GM23338 (cell line): ENCODE measurements around the gene AP4E1. TPM values are rescaled to one million over a fixed set of nuclear protein-coding genes. Genes with fewer than 3 reads are reported as not detected.

ENCODE experiments used
- ATAC-seq: fragments of 200-7000 bp; cut with Tn5 transposase; 3 replicates; pipeline ENCODE4 v1.9.1; 2020
- DNase-seq: peaks from one replicate; pipeline ENCODE4 v3.0.0-alpha.2; 2015; ENCODE audit warnings: low spot score
- H2AFZ ChIP-seq: fragments of 200-600 bp; sonication (generic); 2 replicates; pipeline ENCODE4 v1.8.0; 2016; ENCODE audit warnings: antibody characterized with exemption, mild to moderate bottlenecking, moderate library complexity
- H3F3A ChIP-seq: fragments of 200-600 bp; sonication (generic); replicated peaks from 2 replicates; pipeline ENCODE4 v1.8.0; 2017; ENCODE audit warnings: antibody characterized with exemption, mixed run types, low read depth
- H3K27ac ChIP-seq: fragments of 200-600 bp; sonication (generic); 2 replicates; pipeline ENCODE4 v1.6.1; 2016; ENCODE audit warnings: low read depth
- H3K27me3 ChIP-seq: fragments of 200-600 bp; sonication (generic); 2 replicates; pipeline ENCODE4 v1.8.0; 2016; ENCODE audit warnings: mild to moderate bottlenecking, mixed run types, moderate library complexity; ENCODE audit not compliant: insufficient read depth
- H3K36me3 ChIP-seq: fragments of 200-600 bp; sonication (generic); 2 replicates; pipeline ENCODE4 v1.8.0; 2016; ENCODE audit warnings: mild to moderate bottlenecking; ENCODE audit not compliant: insufficient read depth
- H3K4me1 ChIP-seq: fragments of 200-600 bp; sonication (generic); 2 replicates; pipeline ENCODE4 v1.8.0; 2016; ENCODE audit warnings: mild to moderate bottlenecking, moderate library complexity; ENCODE audit not compliant: insufficient read depth
- H3K4me2 ChIP-seq: fragments of 200-600 bp; sonication (generic); 2 replicates; pipeline ENCODE4 v1.7.1; 2017; ENCODE audit warnings: mixed run types
- H3K4me3 ChIP-seq: fragments of 200-600 bp; sonication (generic); 2 replicates; pipeline ENCODE4 v1.6.1; 2016; ENCODE audit warnings: mixed run types
- H3K79me2 ChIP-seq: fragments of 200-600 bp; sonication (generic); replicated peaks from 2 replicates; pipeline ENCODE4 v1.8.0; 2017; ENCODE audit warnings: mild to moderate bottlenecking; ENCODE audit not compliant: insufficient read depth
- H3K9me2 ChIP-seq: fragments of 200-600 bp; sonication (generic); 2 replicates; pipeline ENCODE4 v1.8.0; 2017; ENCODE audit not compliant: insufficient read depth
- H4K20me1 ChIP-seq: fragments of 200-600 bp; sonication (generic); replicated peaks from 2 replicates; pipeline ENCODE4 v1.8.0; 2017; ENCODE audit warnings: mild to moderate bottlenecking; ENCODE audit not compliant: insufficient read depth
- H3K27ac Mint-ChIP-seq: 2 replicates; pipeline ENCODE4 v1.8.0; 2020; ENCODE audit warnings: inconsistent platforms, mild to moderate bottlenecking, moderate library complexity, mixed read lengths
- H3K27me3 Mint-ChIP-seq: 3 replicates; pipeline ENCODE4 v1.8.0; 2022; ENCODE audit warnings: low read depth, mild to moderate bottlenecking, moderate library complexity, mixed read lengths, inconsistent platforms; ENCODE audit not compliant: insufficient read depth, poor library complexity
- H3K36me3 Mint-ChIP-seq: 3 replicates; pipeline ENCODE4 v1.8.0; 2021; ENCODE audit warnings: low read depth, mild to moderate bottlenecking, inconsistent platforms, moderate library complexity, mixed read lengths
- H3K4me1 Mint-ChIP-seq: 3 replicates; pipeline ENCODE4 v1.8.0; 2020; ENCODE audit warnings: mild to moderate bottlenecking, inconsistent platforms, mixed read lengths
- H3K4me3 Mint-ChIP-seq: 3 replicates; pipeline ENCODE4 v1.8.0; 2021; ENCODE audit warnings: moderate library complexity, mild to moderate bottlenecking, inconsistent platforms, mixed read lengths
- H3K9me3 Mint-ChIP-seq: 3 replicates; pipeline ENCODE4 v1.8.0; 2020; ENCODE audit warnings: moderate library complexity, mild to moderate bottlenecking, inconsistent platforms, mixed read lengths
- CREB1 ChIP-seq: fragments of 250-450 bp; sonication (Bioruptor Pico); IDR thresholded peaks from 2 replicates; pipeline ENCODE4 v1.5.0; 2020; ENCODE audit warnings: low read depth, mild to moderate bottlenecking, moderate library complexity
- CTCF ChIP-seq, 2 experiments: fragments of 200-600 bp in 1 of 2; sonication (generic) in 1 of 2; conservative IDR thresholded peaks; 2 replicates each; pipeline versions ENCODE4 v1.5.1 to v1.6.1; 2016 to 2017; ENCODE audit warnings: antibody characterized with exemption in 2 of 2, low read depth in 2 of 2, mild to moderate bottlenecking in 2 of 2, moderate library complexity in 1 of 2
- ETS1 ChIP-seq: IDR thresholded peaks from 2 replicates; pipeline ENCODE4 v1.6.1; 2016; ENCODE audit warnings: antibody characterized with exemption
- EZH2 ChIP-seq: fragments of 200-600 bp; sonication (generic); IDR thresholded peaks from one replicate; pipeline ENCODE4 v1.8.0; 2017; ENCODE audit warnings: antibody characterized with exemption, mild to moderate bottlenecking, low read depth; ENCODE audit not compliant: unreplicated experiment
- EZH2phosphoT487 ChIP-seq: fragments of 200-600 bp; sonication (generic); IDR thresholded peaks from one replicate; pipeline ENCODE4 v1.8.1; 2018; ENCODE audit warnings: antibody characterized with exemption; ENCODE audit not compliant: unreplicated experiment
- JUNB ChIP-seq: IDR thresholded peaks from one replicate; pipeline ENCODE4 v1.6.1; 2016; ENCODE audit warnings: antibody characterized with exemption; ENCODE audit not compliant: unreplicated experiment
- NANOG ChIP-seq: IDR thresholded peaks from 2 replicates; pipeline ENCODE4 v1.6.1; 2016; ENCODE audit warnings: antibody characterized with exemption, borderline replicate concordance
- POLR2AphosphoS5 ChIP-seq: IDR thresholded peaks from 2 replicates; pipeline ENCODE4 v1.6.1; 2016; ENCODE audit warnings: antibody characterized with exemption, low read depth
- REST ChIP-seq: IDR thresholded peaks from one replicate; pipeline ENCODE4 v1.6.1; 2018; ENCODE audit warnings: antibody characterized with exemption; ENCODE audit not compliant: unreplicated experiment
- STAT1 ChIP-seq: IDR thresholded peaks from one replicate; pipeline ENCODE4 v1.6.1; 2016; ENCODE audit warnings: antibody characterized with exemption; ENCODE audit not compliant: unreplicated experiment
- ZNF114 ChIP-seq: fragments of 250-450 bp; sonication (Bioruptor Pico); IDR thresholded peaks from 2 replicates; pipeline ENCODE4 v1.5.0; 2020; ENCODE audit warnings: mild to moderate bottlenecking, moderate library complexity
- ZNF331 ChIP-seq: fragments of 250-450 bp; sonication (Bioruptor Pico); IDR thresholded peaks from 2 replicates; pipeline ENCODE4 v1.5.0; 2020; ENCODE audit warnings: low read depth, mild to moderate bottlenecking, moderate library complexity
- ZNF462 ChIP-seq: fragments of 250-450 bp; sonication (Bioruptor Pico); IDR thresholded peaks from 2 replicates; pipeline ENCODE4 v1.5.0; 2020; ENCODE audit warnings: mild to moderate bottlenecking, moderate library complexity
- polyA plus RNA-seq: library from polyadenylated mRNA; unstranded; fragments of >200 nt; fragmentation: Nextera tagmentation; extraction: Ambion mirVana; gene quantifications from 2 replicates; pipeline ENCODE4 v1.2.1, GENCODE V29; 2016
- total RNA-seq: library from RNA; depleted of rRNA; stranded (reverse); fragments of >200 nt; shearing (Covaris generic); gene quantifications from 2 replicates; pipeline ENCODE4 v1.2.3, GENCODE V29; 2014

Gene AP4E1
- total and polyA plus RNA-seq, 2 experiments from 2014 or later = 4.4 to 15.4 TPM

- Histone ChIP-seq H3K9me2 (no peaks in the 10 kb centered on the region), H3K79me2 (no peaks in the 10 kb centered on the region), H2AFZ (no peak overlapping the region), H3K36me3 (peaks cover 16% of the 10 kb centered on the region), H4K20me1 (no peaks in the 10 kb centered on the region), H3F3A (no peaks in the 10 kb centered on the region), H3K27ac (no peak overlapping the region), H3K4me2 (no peak overlapping the region), H3K4me1 (no peaks in the 10 kb centered on the region), H3K27me3 (no peaks in the 10 kb centered on the region), H3K4me3 (no peak overlapping the region)
- H3K9me3 Mint-ChIP-seq = no peaks in the 10 kb centered on the region; the same call in 2 of the 3 replicates
- no peak overlapping the region for H3K27ac Mint-ChIP-seq
- no peak overlapping the region for H3K4me3 Mint-ChIP-seq
- peaks cover 39% of the 10 kb centered on the region for H3K36me3 Mint-ChIP-seq
- ATAC-seq = no peak
- H3K27me3 Mint-ChIP-seq = no peaks in the 10 kb centered on the region
- TF ChIP-seq NANOG (no peak), JUNB (no peak), ZNF114 (CRISPR knock-in tag) (no peak), STAT1 (no peak), CTCF (conservative IDR thresholded peaks at IDR 0.05; ENCODE audit: low read depth in 2 of 2) (no peak), EZH2phosphoT487 (no peak), ZNF462 (no peak), ETS1 (no peak), EZH2 (no peak), ZNF331 (CRISPR knock-in tag) (no peak), POLR2AphosphoS5 (no peak), CREB1 (CRISPR knock-in tag) (no peak), REST (no peak)
- no peak for DNase-seq
- no peaks in the 10 kb centered on the region for H3K4me1 Mint-ChIP-seq
Observed at GRCh38 chr15:50964075-50964474, 55.6 kb downstream of the AP4E1 start.
